Fibroblast of the aortic adventitia (primary cell): ENCODE measurements around the gene FCHO1. TPM values are rescaled to one million over a fixed set of nuclear protein-coding genes. Genes with fewer than 3 reads are reported as not detected.

Source experiments
- DNase-seq: peaks from one replicate; pipeline ENCODE4 v3.0.0-alpha.2; 2010; ENCODE audit warnings: low read depth
- H3K4me3 ChIP-seq: 2 replicates; pipeline ENCODE4 v1.5.1; 2011; ENCODE audit warnings: low read depth, mild to moderate bottlenecking, control low read depth, low read length, moderate library complexity
- total RNA-seq: library from RNA; depleted of rRNA; stranded (reverse); fragments of >200 nt; gene quantifications from 2 replicates; pipeline ENCODE4 v1.2.3, GENCODE V29; 2012; ENCODE audit warnings: low replicate concordance
- TF ChIP-seq, protein P1 (sequence below): IDR thresholded peaks from 2 replicates; pipeline ENCODE4 v1.5.1; 2011; ENCODE audit warnings: mild to moderate bottlenecking, low read length, control low read depth, inconsistent platforms; ENCODE audit not compliant: insufficient read depth

FCHO1 gene, protein sequence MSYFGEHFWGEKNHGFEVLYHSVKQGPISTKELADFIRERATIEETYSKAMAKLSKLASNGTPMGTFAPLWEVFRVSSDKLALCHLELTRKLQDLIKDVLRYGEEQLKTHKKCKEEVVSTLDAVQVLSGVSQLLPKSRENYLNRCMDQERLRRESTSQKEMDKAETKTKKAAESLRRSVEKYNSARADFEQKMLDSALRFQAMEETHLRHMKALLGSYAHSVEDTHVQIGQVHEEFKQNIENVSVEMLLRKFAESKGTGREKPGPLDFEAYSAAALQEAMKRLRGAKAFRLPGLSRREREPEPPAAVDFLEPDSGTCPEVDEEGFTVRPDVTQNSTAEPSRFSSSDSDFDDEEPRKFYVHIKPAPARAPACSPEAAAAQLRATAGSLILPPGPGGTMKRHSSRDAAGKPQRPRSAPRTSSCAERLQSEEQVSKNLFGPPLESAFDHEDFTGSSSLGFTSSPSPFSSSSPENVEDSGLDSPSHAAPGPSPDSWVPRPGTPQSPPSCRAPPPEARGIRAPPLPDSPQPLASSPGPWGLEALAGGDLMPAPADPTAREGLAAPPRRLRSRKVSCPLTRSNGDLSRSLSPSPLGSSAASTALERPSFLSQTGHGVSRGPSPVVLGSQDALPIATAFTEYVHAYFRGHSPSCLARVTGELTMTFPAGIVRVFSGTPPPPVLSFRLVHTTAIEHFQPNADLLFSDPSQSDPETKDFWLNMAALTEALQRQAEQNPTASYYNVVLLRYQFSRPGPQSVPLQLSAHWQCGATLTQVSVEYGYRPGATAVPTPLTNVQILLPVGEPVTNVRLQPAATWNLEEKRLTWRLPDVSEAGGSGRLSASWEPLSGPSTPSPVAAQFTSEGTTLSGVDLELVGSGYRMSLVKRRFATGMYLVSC
- total RNA-seq = 0.36 TPM in 1 of 2 replicates, not detected in the other

DNA sequence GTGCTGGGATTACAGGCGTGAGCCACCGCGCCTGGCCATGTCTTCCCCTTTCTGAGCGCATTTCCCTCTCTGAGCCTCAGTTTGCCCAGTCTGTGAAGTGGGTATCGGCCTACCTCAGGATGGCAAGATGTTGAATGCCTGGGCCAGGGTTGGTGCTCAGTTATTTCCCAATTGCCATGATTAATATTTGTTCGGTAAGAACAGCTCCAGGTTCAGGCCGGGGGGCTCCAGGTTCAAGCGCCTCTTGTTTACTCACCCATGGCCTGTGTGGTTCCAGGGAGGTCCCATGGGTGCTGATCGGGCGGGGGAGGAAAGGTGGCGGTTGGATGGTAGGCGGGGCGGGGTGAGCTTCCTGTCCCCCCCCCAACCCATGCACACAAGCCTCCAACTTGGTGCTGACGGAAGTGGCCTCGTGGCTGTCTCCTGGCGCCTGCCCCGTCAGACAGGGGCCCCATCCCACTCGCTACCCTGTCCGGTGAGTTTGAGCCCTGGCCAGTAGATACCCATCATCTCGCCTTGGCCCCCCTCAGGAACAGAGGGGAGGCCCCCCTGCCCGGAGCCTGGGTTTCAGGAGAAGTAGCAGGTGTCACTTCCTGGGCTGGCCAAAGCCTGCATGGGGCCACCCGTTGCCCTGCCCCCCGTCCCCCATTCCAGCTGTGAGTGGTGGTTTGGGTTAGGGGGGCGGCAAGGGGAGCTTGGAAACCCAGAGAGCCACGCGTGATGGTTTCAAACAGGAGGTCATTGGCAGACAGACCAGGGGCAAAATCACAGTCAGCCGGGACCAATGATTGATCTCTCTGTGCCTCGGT, at the start of gene FCHO1:
Gene FCHO1 (plus strand): TSS at position 375 of the 809 bp plus-strand sequence. CDS start 3,688 bp downstream, outside the sequence.
- DNase-seq = no peak
- TF ChIP-seq, protein P1, sequence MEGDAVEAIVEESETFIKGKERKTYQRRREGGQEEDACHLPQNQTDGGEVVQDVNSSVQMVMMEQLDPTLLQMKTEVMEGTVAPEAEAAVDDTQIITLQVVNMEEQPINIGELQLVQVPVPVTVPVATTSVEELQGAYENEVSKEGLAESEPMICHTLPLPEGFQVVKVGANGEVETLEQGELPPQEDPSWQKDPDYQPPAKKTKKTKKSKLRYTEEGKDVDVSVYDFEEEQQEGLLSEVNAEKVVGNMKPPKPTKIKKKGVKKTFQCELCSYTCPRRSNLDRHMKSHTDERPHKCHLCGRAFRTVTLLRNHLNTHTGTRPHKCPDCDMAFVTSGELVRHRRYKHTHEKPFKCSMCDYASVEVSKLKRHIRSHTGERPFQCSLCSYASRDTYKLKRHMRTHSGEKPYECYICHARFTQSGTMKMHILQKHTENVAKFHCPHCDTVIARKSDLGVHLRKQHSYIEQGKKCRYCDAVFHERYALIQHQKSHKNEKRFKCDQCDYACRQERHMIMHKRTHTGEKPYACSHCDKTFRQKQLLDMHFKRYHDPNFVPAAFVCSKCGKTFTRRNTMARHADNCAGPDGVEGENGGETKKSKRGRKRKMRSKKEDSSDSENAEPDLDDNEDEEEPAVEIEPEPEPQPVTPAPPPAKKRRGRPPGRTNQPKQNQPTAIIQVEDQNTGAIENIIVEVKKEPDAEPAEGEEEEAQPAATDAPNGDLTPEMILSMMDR = no peak
- no peak within 1 kb of the TSS for H3K4me3 ChIP-seq

DNA sequence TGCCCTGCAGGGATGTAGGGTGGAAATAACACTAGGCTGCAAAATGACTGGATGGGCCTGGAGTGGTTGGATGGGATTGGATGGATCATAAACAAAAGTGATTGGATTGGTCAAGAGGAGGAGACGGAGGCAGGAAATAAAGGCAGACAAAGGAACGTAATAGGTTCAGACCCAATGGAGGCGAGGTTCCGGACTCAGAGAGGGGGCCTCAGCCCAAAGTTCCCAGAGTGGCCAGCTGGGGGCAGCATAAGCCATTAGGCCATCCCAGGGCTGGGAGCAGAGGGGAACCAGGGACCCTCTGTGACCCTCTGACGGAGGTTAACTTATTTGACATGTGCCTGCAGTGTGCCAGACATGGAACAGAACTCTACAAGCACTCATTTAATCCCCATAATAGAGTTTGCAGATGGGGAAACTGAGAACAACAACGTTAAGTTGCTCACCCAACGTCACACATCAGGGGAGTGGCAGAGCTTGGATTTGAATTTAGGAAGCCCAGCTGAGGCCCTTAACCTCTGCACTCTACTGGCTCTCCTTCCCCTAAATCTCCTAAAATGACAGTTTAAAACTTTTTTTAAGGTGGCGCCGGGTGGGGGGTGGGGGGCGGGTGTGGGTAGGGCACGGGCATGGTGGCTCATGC, 47.3 kb upstream of the FCHO1 start:
- peak; percentile 45 for DNase-seq

DNA sequence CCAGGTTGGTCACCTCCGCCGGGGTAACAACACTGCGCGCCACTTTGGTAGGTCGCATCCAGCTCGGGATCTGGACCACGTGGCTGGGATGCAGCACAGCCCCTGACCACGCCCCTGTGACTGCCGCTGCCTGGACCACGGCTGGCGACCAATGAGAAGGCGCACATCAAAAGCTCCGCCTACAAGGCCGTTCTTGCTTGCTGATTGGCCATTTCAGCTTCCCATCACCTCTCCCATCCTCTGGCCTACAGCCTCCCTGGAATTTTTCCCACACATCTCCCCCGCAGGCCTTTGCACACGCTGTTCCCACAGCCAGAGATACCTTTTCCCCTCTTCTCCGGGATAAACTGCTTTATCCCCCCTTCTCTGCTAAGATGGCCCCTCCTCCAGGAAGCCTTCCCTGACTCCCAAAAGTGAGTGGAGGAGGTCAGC, 44.5 kb upstream of the FCHO1 start:
- DNase-seq = no peak
- no peak overlapping the region for H3K4me3 ChIP-seq
- TF ChIP-seq, protein P1 = no peak

More for the DNA sequence above, 47.3 kb upstream of the FCHO1 start:
- H3K4me3 ChIP-seq = no peak overlapping the region
- TF ChIP-seq, protein P1 = peak; percentile 87

DNA sequence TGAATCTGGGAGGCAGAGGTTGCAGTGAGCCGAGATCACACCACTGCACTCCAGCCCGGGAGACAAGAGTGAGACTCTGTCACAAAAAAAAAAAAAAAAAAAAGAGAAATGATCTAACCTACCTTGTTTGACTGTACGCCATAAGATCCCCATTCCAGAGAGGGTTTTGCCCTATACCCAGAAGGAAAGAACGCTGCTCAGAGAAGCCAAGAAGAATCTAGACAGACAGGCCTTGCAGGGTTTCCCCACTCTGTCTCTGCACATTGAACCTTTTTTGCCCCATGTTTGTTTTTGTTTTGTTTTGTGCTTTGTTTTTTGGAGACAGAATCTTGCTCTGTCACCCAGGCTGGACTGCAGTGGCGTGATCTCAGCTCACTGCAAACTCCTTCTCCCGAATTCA, 39.4 kb upstream of the FCHO1 start:
- no peak overlapping the region for H3K4me3 ChIP-seq
- TF ChIP-seq, protein P1 = no peak

DNA sequence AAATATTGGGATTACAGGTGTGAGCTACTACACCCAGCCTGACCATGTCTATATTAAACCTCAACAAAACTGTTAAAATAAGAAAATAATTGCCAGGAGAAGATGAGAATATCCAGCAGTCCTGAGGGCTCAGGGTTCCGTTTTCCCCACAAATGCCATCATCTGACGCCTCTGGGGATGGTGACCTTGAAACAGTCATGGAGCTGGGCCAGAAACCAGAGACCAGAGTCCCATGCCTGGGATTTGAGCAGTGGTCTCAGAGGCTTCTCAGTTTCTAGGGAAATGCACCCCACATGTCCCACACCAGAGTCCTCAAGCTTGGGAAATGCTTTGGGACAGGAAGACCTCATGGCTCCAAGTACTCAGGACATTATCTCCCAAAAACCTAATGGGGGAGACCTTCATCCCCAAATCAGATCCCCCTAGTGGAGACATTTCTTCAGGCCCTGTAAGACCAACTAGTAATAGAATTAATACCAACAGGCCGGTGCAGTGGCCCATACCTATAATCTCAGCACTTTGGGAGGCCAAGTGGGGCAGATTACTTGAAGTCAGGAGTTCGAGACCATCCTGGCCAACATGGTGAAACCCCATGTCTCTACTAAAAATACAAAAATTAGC, 34.9 kb upstream of the FCHO1 start:
- DNase-seq = no peak
- TF ChIP-seq, protein P1 = peak; percentile 14
- H3K4me3 ChIP-seq = no peak overlapping the region

More for the DNA sequence above, 39.4 kb upstream of the FCHO1 start:
- DNase-seq = no peak
